A549 (cell line): ENCODE results near the gene MRPS18A. TPM values are rescaled to one million over a fixed set of nuclear protein-coding genes. Genes with fewer than 3 reads are reported as not detected.
A peak's percentile ranks its signal among the peaks of the same experiment; 100 is the strongest.

Experiments
- ATAC-seq, 2 experiments: fragments of 200-7000 bp in 1 of 2; fragments of >200 bp in 1 of 2; cut with Nextera tagmentation in 1 of 2; cut with Tn5 transposase in 1 of 2; 3 replicates each; pipeline versions ENCODE4 v1.8.0 to v1.9.1; 2018 to 2020; ENCODE audit warnings: mild to moderate bottlenecking in 1 of 2, moderate library complexity in 1 of 2
- CTCF ChIA-PET: fragments of 300-600 bp; sonication (Branson Sonifier 250); formaldehyde crosslinking; extraction: SDS; loops from one replicate; lab custom pipeline; 2021; ENCODE audit warnings: antibody characterized with exemption, inconsistent platforms; lab: Yijun Ruan, JAX
- POLR2A ChIA-PET: fragments of 350-600 bp; formaldehyde crosslinking; extraction: SDS; loops from one replicate; lab custom pipeline; 2021; ENCODE audit warnings: antibody characterized with exemption, inconsistent platforms; lab: Yijun Ruan, JAX
- DNase-seq, 2 experiments: peaks; one replicate each; pipeline versions ENCODE4 v3.0.0 to v3.0.0-alpha.2; 2011 to 2016; ENCODE audit warnings: low read depth in 1 of 2, low spot score in 1 of 2
- FAIRE-seq: peaks from 2 replicates; lab custom pipeline; 2011; peaks lifted over from hg19 to GRCh38; lab: Jason Lieb, UNC
- H3K27ac ChIP-seq, 2 experiments: fragments of >200 bp; sonication (Bioruptor Twin); formaldehyde crosslinking; 3 replicates each; pipeline ENCODE4 v1.5.1; 2016 to 2017
- H3K4me1 ChIP-seq: fragments of >200 bp; sonication (Bioruptor Twin); formaldehyde crosslinking; 3 replicates; pipeline ENCODE4 v1.6.1; 2016
- H3K4me2 ChIP-seq: fragments of >200 bp; sonication (Bioruptor Twin); formaldehyde crosslinking; 3 replicates; pipeline ENCODE4 v1.6.1; 2016
- H3K4me3 ChIP-seq: fragments of >200 bp; sonication (Bioruptor Twin); formaldehyde crosslinking; 3 replicates; pipeline ENCODE4 v1.5.1; 2016
- H3K9me3 ChIP-seq: fragments of >200 bp; sonication (Bioruptor Twin); formaldehyde crosslinking; 3 replicates; pipeline ENCODE4 v1.6.1; 2016
- BHLHE40 ChIP-seq: IDR thresholded peaks from 2 replicates; pipeline ENCODE4 v1.6.1; 2012; ENCODE audit warnings: low read depth, low read length, inconsistent platforms
- CBX2 ChIP-seq: fragments of 200-600 bp; sonication (generic); IDR thresholded peaks from 2 replicates; pipeline ENCODE4 v1.6.1; 2016; ENCODE audit warnings: low read depth, mild to moderate bottlenecking, borderline replicate concordance
- CBX8 ChIP-seq: fragments of 200-600 bp; sonication (generic); IDR thresholded peaks from 2 replicates; pipeline ENCODE4 v1.6.1; 2016
- CTCF ChIP-seq: fragments of >200 bp; sonication (Bioruptor Twin); formaldehyde crosslinking; IDR thresholded peaks from 3 replicates; pipeline ENCODE4 v1.5.1; 2016
- EHMT2 ChIP-seq: fragments of 200-600 bp; sonication (generic); IDR thresholded peaks from 2 replicates; pipeline ENCODE4 v1.6.1; 2016; ENCODE audit warnings: antibody characterized with exemption, low read depth, mild to moderate bottlenecking, moderate library complexity
- ESRRA ChIP-seq: fragments of 150-350 bp; IDR thresholded peaks from 2 replicates; pipeline ENCODE4 v1.6.1; 2014; ENCODE audit warnings: mild to moderate bottlenecking, low read length, borderline replicate concordance
- FOXS1 ChIP-seq: fragments of 250-450 bp; sonication (Bioruptor Pico); IDR thresholded peaks from 2 replicates; pipeline ENCODE4 v1.5.0; 2020; ENCODE audit warnings: mild to moderate bottlenecking, moderate library complexity
- HDAC2 ChIP-seq: fragments of 200-600 bp; sonication (generic); IDR thresholded peaks from 2 replicates; pipeline ENCODE4 v1.6.1; 2016
- HES2 ChIP-seq: fragments of >200 bp; sonication (Bioruptor Twin); formaldehyde crosslinking; IDR thresholded peaks from 2 replicates; pipeline ENCODE4 v1.6.1; 2016
- HOXA7 ChIP-seq: fragments of 250-450 bp; sonication (Bioruptor Pico); IDR thresholded peaks from 2 replicates; pipeline ENCODE4 v1.5.0; 2020; ENCODE audit warnings: mild to moderate bottlenecking, moderate library complexity
- HOXB5 ChIP-seq: fragments of 250-450 bp; sonication (Bioruptor Pico); IDR thresholded peaks from 2 replicates; pipeline ENCODE4 v1.5.0; 2020; ENCODE audit warnings: mild to moderate bottlenecking, moderate library complexity
- KDM5A ChIP-seq: fragments of 200-600 bp; sonication (generic); IDR thresholded peaks from 2 replicates; pipeline ENCODE4 v1.6.1; 2016; ENCODE audit warnings: antibody characterized with exemption, mild to moderate bottlenecking
- MAFK ChIP-seq: fragments of 450-650 bp; IDR thresholded peaks from 2 replicates; pipeline ENCODE4 v1.6.1; 2014; ENCODE audit not compliant: partially characterized antibody
- NFE2L2 ChIP-seq: fragments of 150-350 bp; conservative IDR thresholded peaks from 2 replicates; pipeline ENCODE4 v1.6.1; 2014; ENCODE audit warnings: low read length
- RAD21 ChIP-seq, 2 experiments: fragments of >200 bp in 1 of 2; sonication (Bioruptor Twin) in 1 of 2; formaldehyde crosslinking in 1 of 2; IDR thresholded peaks in 1 of 2; conservative IDR thresholded peaks in 1 of 2; 2 replicates in 1 of 2; 3 replicates in 1 of 2; pipeline ENCODE4 v1.6.1; 2012 to 2018; ENCODE audit warnings: inconsistent platforms in 1 of 2
- REST ChIP-seq: fragments of 200-600 bp; sonication (generic); IDR thresholded peaks from 2 replicates; pipeline ENCODE4 v1.6.1; 2016; ENCODE audit warnings: antibody characterized with exemption, mild to moderate bottlenecking, moderate library complexity
- RFX5 ChIP-seq: fragments of 450-650 bp; IDR thresholded peaks from 2 replicates; pipeline ENCODE4 v1.7.1; 2014; ENCODE audit warnings: antibody characterized with exemption, mild to moderate bottlenecking, moderate library complexity
- SMC3 ChIP-seq: fragments of >200 bp; sonication (Bioruptor Twin); formaldehyde crosslinking; IDR thresholded peaks from 3 replicates; pipeline ENCODE4 v1.6.1; 2018; ENCODE audit warnings: inconsistent platforms
- ZNF302 ChIP-seq: fragments of 250-450 bp; sonication (Bioruptor Pico); IDR thresholded peaks from 2 replicates; pipeline ENCODE4 v1.9.0; 2021; ENCODE audit warnings: inconsistent platforms, mild to moderate bottlenecking, moderate library complexity
- WGBS: methylation state at CpG from one replicate; pipeline ENCODE4 v1.1.6; 2017; ENCODE audit errors: missing lambda C conversion rate; 5-methylcytosine and 5-hydroxymethylcytosine counted together
- polyA plus RNA-seq, 4 experiments: library from polyadenylated mRNA; depleted of rRNA in 3 of 4; stranded (reverse); fragments of >200 nt; fragmentation: RNase III in 1 of 4; extraction: RNeasy Plus Mini Kit Qiagen cat#74134 plus additional on column Dnase treatment in 1 of 4; gene quantifications; 2 replicates in 3 of 4; 3 replicates in 1 of 4; pipeline ENCODE4 v1.2.3, GENCODE V29; 2011 to 2017

The MRPS18A gene
- polyA plus RNA-seq, 2 of the 4 experiments (the other 2 are of a cell fraction), result 38.0 to 44.2 TPM

- POLR2A ChIA-PET, result no interaction called here
- Histone ChIP-seq H3K27ac (peak overlapping the region; percentile 35 to 62; a peak in 4 of 6 replicates), H3K4me2 (no peak overlapping the region), H3K4me3 (no peak overlapping the region), H3K4me1 (peaks cover 9% of the 10 kb centered on the region; the same call in 2 of the 3 replicates), H3K9me3 (no peaks in the 10 kb centered on the region)
- WGBS, result 65% methylated on average over 2 of the region's 2 CpGs
- DNase-seq (no peak), FAIRE-seq (no peak), ATAC-seq (no peak)
- CTCF ChIA-PET, result interaction anchor here (0.6 to 2.5 kb wide), 17 partner anchors 9 to 355 kb away, joined by 3 to 18 read pairs (median 4); partner anchors contain the start of gene VEGFA
- TF ChIP-seq CBX2 (no peak), KDM5A (no peak), HOXB5 (CRISPR knock-in tag) (no peak), CBX8 (no peak), MAFK (no peak), EHMT2 (no peak), NFE2L2 (no peak), BHLHE40 (no peak), REST (no peak), FOXS1 (no peak), HES2 (no peak), RFX5 (no peak), HOXA7 (CRISPR knock-in tag) (no peak), HDAC2 (no peak), ZNF302 (CRISPR knock-in tag) (no peak), ESRRA (no peak)
Measured at GRCh38 chr6:43724354-43724753, 36.8 kb upstream of the MRPS18A start.

GRCh38 chr6:43723737-43724295 lies 36.2 kb upstream of the MRPS18A start:
- peak; percentile 66 to 80 for TF ChIP-seq RAD21 (conservative IDR thresholded peaks at IDR 0.05 in 1 of 2, IDR thresholded peaks at IDR 0.05 in 1 of 2)
- TF ChIP-seq CTCF, result peak; percentile 49
- peak; percentile 54 for TF ChIP-seq SMC3
- no peak for TF ChIP-seq HOXA7 (CRISPR knock-in tag)
- peak; percentile 56 to 74 for DNase-seq
- FAIRE-seq, result no peak
- Histone ChIP-seq H3K4me1 (peaks cover 9% of the 10 kb centered on the region; the same call in 2 of the 3 replicates), H3K4me2 (no peak overlapping the region), H3K27ac (no peak overlapping the region), H3K9me3 (no peaks in the 10 kb centered on the region), H3K4me3 (no peak overlapping the region)
- POLR2A ChIA-PET, result no interaction called here
- peak; percentile 88 to 97 for ATAC-seq
- 39% methylated on average over 9 of the region's 9 CpGs for WGBS
- CTCF ChIA-PET, result interaction anchor here (0.6 to 2.5 kb wide), 18 partner anchors 9 to 355 kb away, joined by 3 to 18 read pairs (median 4); partner anchors contain the start of gene VEGFA
